Effector CD4-positive, alpha-beta T cell (primary cell): ENCODE data around the gene VWA2. TPM values are rescaled to one million over a fixed set of nuclear protein-coding genes. Genes with fewer than 3 reads are reported as not detected.

Source experiments
- DNase-seq: peaks from one replicate; pipeline ENCODE4 v3.0.0-alpha.2; 2020
- total RNA-seq: gene quantifications from one replicate; lab custom pipeline; 2026; lab: John Stamatoyannopoulos, UW

Gene VWA2, protein sequence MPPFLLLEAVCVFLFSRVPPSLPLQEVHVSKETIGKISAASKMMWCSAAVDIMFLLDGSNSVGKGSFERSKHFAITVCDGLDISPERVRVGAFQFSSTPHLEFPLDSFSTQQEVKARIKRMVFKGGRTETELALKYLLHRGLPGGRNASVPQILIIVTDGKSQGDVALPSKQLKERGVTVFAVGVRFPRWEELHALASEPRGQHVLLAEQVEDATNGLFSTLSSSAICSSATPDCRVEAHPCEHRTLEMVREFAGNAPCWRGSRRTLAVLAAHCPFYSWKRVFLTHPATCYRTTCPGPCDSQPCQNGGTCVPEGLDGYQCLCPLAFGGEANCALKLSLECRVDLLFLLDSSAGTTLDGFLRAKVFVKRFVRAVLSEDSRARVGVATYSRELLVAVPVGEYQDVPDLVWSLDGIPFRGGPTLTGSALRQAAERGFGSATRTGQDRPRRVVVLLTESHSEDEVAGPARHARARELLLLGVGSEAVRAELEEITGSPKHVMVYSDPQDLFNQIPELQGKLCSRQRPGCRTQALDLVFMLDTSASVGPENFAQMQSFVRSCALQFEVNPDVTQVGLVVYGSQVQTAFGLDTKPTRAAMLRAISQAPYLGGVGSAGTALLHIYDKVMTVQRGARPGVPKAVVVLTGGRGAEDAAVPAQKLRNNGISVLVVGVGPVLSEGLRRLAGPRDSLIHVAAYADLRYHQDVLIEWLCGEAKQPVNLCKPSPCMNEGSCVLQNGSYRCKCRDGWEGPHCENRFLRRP
- total RNA-seq, result not detected

DNA sequence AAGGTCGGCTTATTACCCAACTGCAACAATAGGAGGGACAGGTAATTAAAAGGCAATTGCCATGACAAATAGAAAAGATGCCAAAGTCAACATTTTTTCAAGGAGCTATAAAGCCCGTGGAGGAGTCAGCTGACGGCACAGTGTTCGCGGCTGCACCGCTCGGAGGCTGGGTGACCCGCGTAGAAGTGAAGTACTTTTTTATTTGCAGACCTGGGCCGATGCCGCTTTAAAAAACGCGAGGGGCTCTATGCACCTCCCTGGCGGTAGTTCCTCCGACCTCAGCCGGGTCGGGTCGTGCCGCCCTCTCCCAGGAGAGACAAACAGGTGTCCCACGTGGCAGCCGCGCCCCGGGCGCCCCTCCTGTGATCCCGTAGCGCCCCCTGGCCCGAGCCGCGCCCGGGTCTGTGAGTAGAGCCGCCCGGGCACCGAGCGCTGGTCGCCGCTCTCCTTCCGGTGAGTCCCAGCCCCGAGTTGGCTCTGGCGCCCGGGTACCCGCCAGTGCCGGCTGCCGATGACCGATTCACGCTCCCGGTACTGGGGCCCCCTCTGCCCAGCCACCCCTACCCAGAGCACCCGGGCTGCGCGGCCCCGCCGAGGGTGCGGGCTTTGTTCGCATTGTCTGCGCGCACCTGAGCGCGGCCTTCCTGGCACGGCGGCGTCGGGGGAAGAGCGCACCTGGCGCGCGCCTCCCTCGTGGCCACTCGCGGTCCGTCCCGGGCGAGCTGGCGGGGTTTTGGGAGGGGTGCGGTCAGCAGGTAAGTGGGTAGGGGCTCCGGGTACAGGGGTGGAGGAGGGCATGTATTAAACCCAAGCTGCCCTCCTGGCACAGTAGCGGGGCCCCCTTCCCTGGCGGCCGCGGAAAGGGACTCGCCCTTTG is at the start of gene VWA2:
Gene VWA2, plus strand, starts transcription at position 138 of the 877 bp plus-strand sequence. CDS start 9,460 bp downstream, outside the sequence.
- no peak for DNase-seq

DNA sequence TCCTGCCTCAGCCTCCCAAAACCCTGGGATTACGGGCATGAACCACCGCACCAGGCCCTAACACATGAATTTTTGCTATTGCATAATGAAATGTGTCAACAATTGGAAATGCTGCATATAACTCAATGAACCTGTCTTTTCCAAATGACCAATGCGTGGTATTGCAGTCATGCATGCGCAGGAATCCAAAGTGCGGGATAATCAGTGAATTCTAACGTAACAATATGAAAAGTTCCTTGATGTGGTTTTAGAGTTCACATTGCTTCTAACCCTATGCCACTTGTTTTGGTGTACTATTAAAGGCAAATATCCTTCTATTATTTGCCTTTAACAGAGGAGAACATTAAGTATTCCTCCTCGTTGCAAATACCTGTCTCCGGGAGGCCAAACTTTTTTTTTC is 49.4 kb upstream of the VWA2 start:
- no peak for DNase-seq

DNA sequence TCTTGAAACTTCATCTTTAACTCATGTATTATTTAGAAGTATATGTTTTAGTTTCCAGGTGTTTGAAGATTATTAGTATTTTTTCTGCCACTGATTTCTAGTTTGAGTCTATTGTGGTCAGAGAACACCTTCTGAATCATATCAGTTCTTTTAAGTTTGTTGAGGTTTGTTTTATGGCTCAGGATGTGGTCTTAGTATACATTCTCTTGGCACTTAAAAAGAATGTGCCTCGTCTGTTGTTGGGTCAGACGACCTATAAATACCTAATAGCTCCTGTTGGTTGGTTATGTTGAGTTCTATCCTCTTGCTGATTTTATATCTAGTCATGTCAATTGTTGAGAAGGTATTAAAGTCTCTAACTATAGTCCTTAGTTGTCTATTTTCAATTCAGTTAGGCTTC is 44.0 kb upstream of the VWA2 start:
- DNase-seq, result no peak

DNA sequence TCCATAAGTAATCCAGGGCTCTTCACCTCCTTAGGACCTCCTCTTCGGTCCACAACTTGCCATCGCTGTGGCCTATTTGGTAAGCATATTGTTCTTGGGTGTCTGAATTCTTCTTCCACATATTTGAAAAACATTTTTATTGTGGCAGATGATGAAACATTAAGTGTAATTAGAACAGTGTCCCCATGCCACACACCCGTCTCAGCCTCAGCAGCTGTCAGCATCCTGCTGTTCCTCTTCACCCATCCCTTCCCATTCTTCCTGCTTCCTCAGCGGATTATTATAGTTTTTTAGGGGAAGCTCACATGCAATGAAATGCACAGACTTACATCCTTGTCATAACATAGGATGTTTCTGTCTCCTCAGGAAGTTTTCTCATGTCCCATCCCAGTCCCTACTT is 39.8 kb upstream of the VWA2 start:
- no peak for DNase-seq

DNA sequence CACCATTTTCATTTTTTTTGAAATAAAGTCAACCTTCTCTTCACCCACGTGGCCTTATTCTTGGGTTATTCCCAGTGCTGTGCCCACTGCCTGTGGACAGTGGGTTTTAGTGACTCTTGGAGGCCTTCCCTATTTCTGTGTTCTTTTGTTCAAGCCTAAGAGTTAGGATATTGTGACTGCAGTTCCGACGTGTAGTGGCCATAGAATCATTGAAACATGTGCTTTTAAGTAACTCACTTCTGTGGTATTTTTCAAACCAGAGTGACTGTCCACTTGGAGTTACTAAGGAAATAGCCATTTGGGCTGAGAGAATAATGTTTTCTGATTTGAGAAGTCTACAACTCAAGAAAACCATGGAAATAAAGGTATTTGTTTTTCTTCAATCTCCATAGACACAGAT is 36.2 kb upstream of the VWA2 start:
- no peak for DNase-seq

DNA sequence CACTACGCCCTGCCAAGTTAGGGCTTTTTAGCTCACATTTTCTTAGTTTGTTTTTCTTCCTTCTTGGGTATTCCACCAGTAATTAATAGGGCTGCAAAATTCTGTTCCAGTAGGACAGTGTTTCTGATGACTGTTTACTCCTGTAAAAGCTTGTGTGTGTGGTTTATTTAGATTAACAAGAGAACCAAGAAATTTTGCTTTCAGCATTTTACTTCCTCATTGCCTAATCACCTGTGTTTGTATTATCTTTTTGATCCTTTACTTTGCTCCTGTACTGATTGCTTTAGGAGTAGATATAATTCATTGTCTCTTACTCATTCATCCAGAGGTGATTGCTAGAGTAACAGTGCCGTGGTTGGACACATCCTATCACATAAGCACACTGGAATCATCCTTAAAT is 32.2 kb upstream of the VWA2 start:
- no peak for DNase-seq

DNA sequence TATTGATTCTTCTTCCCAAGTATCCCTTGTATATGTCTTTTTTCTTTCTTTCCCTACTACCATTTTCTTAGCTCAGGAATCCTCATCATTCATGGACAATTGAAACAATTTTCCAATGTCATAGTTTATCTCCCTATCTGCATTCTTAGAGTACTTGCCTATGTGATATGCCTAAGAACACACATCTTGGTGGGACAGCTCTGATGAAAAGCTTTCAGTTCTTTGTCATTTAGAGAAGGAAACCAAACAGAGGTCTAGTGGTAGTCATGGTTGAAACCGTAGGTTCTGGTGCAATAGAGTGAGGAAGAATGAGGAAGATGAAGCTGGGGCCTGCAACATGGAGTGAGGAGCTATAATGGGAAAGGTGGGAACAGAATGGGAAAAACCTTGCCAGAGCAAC is 31.7 kb upstream of the VWA2 start:
- DNase-seq, result no peak

DNA sequence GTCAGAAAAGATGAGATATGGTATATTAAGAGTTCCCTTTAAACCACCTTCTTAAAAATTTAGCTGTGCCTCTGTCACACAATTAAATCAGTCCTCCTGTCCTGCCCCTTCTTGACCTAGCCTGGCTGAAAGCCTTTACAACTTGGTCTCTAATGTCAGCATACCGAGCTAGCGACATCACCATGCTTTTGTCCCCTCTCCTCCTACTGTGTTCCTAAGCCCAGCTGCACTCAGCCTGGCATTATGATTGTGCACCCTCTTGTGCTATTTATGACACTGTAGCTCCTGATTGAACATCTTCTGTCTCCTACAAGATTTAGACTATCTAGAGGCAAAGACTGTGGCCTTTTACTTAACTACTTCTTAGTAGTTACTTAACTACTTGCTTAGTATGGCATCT is 30.7 kb upstream of the VWA2 start:
- DNase-seq, result no peak

DNA sequence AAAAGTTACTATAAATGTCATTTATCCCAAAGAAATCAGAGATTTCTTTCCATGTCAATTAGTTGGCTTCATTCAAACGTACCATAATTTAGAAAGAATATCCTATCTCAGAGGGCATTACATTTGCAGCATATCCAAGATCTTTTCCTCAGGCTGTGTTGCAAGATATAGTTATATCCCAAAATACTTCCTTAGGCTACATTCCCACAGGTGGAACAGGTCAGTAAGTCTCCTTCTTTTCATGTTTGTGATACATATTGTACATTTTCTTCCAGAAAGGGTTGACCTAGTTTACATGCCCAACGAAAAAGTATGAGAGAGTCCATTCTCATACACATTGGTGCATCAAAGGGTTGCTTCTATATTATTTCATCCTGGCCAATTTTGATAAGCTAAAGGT is 26.9 kb upstream of the VWA2 start:
- no peak for DNase-seq

DNA sequence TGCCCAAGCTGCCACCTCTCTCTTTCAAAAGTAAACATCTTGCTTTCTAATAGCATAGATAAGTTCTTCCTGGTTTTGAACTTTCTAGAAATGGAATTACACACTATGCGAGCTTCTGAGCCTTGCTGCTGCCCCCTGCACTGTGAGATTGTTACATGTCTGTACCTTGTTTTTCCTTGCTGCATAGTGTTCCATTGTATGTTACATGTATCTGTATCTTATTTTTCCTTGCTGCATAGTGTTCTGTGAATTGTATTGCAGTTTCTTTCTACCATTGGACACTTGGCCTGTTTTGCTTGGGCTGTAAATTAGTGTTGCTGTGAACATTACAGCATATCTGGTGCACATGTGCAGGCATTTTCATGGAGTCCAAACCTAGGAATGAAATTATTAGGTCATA is 24.0 kb upstream of the VWA2 start:
- DNase-seq, result no peak

DNA sequence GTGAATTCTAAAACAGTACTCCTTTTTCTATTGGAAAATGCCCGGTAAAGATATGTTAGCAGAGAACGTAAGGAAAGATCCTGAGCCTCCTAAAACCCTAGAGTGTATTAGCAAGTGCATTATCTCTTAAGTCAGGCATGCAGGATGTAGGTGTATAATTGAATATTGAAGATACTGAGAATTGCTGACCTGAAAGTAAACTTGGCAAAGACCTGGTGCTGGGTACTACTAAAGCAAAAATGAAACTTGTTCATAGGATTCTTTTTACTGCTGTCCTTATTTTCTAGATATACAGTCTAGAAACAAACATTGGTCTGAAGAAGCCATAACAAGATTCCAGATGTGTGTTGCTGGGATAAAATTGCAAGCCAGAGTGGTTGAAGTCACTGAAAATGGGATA is 18.8 kb upstream of the VWA2 start:
- DNase-seq, result no peak

DNA sequence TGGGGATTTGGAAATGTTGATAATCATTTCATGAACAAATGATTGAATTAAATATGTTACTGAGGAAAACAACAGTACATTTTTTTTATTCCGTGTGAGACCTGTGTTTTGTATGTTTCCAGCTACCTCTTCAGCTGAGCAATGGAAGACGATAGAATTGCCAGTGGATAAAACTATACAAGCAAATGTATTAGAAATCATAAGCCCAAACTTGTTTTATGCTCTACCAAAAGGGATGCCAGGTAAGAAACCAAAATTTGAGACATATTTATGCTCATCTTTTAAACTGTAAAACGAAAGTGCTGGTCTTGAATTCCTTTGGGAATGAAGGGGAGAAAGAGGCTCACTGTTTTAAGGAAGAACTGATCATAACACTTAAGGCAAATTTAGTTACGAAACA is 17.8 kb upstream of the VWA2 start:
- no peak for DNase-seq

DNA sequence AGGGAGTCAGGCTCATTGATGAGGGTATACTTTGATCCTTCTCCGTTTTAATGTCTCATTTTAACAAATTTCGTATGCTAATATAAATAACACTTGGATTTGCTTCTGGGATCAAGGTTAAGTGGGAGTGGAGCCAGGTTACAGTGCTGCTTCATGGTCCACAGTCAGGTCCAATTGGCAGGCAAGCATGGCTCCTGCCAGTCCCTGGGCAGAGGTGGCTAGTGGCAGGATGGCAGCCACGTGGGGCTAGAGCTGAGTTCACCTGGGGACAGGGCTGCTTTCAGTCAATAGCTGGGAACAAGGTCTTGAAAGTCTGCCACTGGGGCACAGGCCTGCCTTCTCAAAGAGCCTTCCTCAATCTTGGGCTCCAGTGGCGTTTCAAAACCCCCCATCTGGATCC is 16.0 kb upstream of the VWA2 start:
- no peak for DNase-seq

DNA sequence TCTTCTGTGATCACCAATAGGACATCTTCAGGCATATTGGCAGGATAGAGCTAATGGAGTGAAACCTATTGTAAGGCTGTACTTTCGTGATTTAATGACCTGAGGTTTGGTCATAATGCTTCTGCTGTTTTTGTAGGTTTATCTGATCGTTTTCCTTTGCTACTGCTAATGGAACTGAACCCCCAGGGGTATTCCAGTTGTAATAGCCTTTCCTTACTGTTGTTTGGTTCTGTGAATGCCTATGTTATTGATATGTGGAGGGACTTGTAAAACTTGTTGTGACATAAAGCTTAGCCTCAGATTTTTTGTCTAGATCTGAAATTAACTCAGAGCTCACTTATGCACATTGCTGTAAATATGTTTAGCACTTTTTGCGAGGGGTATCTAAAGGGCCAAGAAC is 10.9 kb upstream of the VWA2 start:
- no peak for DNase-seq

DNA sequence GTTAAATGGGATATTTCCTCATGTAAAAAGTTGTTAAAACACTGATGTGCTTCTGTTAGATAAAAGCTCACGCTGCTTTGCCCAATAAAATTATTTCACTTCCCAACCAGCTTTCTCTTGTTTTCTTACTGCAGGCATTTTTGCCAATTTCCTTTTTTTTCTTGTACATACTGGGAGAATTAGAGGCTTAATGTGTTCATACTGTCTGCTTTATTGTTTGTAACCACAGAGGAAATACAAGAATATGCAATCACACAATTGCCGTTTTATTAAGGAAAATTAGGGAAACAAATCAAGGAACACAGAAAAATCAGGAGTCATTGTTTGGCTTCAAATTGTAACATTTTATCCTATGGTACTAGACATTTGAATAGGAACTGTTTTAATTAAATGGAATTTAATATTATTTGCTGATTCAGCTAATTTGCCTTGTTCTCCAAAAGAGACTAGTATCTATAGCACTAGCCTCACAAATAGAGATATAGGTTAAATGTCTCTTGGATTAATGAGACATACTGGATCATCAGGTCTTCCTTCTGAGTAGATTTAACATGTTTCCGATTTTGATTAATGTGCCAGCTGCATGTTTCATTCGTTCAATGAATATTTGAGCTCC is 6.4 kb upstream of the VWA2 start:
- no peak for DNase-seq

DNA sequence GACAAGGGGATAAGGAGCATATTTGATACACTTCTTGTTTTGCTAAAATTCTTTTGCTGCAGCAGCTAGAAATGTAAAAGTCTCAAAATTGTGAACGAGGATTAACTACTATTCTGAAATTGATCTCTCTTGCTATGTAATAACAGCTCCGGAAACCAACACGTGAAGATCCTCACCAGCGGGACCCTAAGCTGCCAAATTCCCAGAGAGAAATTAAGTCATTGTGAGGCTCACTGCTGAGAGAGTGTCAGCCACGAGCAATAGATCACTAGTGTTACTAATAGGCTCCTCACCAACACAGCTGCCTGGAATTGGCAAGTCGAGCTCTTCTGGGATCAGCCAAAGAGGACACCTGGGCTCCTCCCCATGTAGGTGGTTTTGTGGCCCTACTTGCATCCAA is 5.6 kb upstream of the VWA2 start:
- no peak for DNase-seq

DNA sequence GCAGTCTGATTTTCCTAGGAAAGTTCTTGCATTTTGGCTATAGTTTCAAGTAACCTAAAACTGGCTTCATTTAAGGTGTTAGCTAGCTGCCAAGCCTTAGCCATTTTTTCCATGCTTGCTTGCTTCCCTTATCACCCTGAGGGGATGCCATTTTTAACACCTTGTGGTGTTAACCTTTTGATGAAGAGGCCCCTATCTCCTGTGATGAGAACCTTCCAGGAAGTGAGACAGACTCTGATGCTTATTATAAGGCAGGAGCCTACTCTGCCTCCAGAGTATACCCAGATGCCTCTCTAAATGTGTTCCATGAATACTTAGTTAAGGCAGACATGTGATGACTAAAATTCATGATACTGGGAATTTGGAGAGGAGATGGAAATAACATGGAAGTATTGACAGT is 4.9 kb upstream of the VWA2 start:
- DNase-seq, result no peak

DNA sequence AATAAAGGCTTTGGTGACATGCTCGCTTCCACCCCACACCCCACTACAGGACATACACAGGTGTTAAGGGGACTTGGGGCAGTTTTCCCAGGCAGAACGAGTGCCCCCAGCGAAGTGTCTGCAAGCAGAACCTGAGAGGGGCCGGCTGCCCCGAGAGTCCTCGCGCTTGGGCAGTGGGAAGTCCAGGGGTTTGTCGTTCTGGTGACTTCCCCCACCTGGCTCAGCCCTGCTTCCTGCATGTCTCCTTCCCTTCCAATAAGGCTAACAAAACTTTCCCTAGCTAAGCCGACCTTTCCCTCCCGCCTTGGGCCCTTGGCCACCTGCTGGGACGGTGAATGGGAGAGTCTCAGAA is 916 bp downstream of the VWA2 start:
- no peak for DNase-seq

DNA sequence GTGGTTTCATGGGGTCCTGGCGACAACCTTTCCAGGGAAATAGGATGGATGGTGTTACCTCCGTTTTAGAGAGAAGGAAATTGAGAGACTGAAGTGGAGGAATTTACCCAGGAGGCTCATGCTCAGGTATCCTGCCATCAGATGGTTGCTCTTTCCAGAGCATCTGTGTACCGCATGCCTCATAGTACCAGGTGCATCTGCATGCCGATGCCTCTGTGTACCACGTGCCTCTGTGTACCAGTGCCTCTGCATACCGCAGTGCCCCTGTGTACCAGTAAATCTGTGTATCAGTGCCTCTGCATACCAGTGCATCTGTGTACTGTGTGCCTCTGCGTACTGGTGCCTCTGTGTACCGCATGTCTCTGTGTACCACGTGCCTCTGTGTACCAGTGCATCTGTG is 3.2 kb downstream of the VWA2 start:
- DNase-seq, result no peak

DNA sequence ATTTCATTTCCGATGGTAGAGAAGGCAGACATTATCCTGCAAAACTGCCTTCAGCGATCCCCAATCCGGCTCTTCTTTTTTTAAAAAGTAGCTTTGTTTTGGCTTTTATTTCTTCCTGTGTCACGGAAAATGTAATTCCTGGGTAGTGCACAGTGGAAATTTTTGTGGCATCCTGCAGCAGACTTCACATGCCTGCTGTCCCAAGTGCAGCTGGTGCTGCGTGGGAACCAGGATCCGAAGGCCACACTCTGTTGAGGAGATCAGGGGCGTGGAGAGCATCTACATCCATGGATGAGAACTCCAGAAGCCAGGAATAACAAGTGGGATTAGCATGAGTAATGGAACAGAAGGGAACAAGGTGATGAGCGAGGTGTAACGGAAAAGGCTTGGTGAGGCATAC is 4.6 kb downstream of the VWA2 start:
- no peak for DNase-seq

DNA sequence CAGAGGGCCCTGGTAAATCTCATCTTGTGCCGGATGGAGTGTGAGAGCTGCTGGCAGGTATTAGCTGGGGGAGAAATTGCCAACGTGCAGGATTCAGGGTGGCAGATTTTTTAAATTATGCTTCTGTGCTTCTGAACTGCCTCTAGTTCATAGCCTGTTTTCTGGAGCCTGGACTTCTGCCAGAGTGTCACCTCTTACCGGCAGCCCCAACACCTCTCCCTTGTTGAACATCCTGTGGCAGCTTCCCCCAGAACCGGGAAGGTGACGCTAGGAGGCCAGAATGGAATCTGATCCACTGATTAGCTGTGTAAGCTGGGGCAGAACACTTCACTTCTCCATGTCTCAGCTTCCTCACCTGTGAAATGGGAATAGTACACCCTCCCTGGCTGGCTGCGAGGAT is 5.1 kb downstream of the VWA2 start:
- no peak for DNase-seq

DNA sequence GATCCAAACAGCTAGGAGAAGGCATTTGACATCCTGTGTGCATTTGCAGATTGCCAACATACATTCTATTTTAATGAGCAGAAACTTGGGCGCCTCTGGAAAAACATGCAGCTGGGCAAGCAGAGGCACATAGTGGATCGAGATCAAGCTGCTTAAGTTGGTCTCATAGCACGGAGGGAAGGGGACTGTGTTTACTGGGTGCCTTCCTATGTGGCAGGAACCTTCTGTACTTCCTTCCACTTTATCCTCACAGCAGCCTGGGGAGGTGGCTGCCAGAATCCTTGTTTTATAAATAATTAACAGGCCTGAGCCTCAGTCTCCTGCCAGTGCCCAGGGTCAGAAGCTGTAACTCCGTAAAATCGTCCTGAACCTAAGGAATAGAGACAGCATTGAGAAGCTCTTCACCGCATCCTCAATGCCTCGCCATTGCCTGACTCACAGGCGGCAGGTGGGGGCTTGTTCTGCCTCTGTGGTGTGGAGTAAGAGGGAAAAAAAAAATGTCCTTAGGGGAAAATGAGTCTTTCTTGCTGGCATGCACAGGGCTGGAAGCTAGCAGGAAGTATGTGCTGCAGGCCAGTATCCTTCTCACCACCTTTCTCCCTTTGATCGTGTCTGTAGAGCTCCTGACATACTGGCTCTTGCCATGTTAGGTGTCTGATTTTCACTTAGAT is 6.2 kb downstream of the VWA2 start:
- DNase-seq, result no peak
